Dedifferentiated amniotic fluid mesenchymal stem cell (primary cell): ENCODE data around the gene PF4V1.

ENCODE experiments used
- DNase-seq: peaks from one replicate; pipeline ENCODE4 v3.0.0-alpha.2; 2016; ENCODE audit errors: extremely low spot score

Gene PF4V1, protein sequence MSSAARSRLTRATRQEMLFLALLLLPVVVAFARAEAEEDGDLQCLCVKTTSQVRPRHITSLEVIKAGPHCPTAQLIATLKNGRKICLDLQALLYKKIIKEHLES

DNA sequence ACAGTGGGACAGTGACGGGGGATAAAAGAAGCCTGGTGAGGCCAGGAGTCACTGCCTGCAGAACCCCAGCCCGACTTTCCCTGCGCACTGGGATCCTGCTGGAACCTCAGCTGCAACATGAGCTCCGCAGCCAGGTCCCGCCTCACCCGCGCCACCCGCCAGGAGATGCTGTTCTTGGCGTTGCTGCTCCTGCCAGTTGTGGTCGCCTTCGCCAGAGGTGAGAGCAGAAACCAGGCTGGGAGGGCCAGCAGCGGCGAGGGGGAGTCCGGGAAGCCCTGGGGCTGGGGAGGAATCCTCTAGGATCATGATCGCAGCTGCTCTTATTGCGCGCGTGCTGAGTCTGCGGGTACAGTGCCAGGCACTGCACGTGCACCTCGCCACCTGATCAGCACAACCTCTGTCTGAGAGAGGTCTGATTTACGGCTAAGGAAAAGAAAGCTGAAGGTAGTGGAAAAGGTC is at the start of gene PF4V1:
TSS of gene PF4V1 (plus strand) at position 51 of the 459 bp plus-strand sequence. CDS start at position 118, 67 bp downstream.
- DNase-seq: no peak

DNA sequence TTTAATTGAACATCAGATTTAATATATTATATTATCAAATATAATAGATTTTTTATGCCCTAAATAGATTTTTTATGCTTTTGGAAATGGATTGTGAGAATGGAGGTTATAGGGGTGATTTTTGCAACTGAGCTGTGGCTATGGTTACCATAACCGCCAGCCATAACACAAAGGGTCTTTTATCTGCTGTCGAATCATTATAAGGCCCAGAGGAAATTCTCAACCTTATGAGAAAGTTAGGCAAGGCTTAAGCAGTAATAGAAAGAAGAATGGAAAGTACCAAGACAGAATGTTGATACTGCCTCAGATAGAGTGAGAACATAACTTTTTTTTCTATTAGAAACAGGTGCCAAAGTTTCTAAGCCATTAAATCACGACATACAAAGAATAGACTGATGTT is 42.9 kb upstream of the PF4V1 start:
- DNase-seq: no peak

DNA sequence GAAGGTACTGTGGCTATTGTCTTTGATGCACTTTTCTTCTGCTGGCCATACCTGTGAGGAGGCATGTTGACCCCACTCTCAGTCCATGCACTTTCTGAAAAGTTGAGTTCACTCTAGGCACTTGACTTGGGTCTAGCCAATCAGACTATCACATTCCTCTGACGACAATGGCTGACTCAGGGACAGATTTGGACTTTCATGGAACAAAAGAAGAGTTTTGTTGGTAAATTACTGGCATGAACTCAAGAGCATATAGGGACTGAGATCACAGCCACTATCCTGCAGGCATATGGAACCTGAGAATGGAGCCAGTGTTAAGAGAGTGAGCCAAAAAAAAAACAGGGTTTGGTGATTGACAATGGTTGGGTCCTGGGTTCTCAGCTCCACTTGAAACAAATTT is 41.3 kb upstream of the PF4V1 start:
- no peak for DNase-seq

DNA sequence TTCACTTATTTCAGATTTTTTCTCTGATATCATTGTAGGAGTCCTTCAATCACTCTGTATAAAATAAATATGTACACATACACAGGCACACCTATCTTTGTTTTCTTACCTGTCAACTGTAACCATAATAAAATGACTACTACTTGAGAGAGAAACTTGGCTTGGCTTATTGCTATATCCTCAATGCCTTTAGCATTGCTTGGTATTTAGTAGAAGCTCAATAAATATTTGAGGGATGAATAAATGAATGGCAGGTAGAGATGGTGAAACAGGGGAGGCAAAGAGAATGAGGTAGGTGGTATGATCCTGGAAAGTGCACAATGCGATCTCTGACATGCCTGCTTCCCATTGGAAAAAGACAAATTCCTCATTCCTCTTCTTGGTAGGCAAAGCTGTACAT is 38.4 kb upstream of the PF4V1 start:
- DNase-seq: no peak

DNA sequence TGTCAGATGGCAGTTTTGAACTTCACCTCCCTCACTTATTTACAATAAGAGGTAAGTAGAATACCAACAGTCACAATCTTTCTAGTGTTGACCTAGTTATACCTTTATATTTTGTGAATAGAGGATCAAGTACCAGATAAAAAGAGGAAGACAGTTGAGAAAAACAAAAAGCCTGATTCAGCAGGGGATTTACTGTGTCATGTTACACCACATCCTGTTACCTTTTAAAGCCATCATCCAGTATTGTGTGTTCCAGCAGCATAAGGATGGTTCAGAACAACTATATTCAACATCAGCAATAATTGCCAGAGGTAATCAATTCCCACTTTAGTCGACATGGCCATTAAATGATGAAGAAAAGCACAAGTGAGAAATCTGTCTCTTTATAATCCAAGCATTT is 38.0 kb upstream of the PF4V1 start:
- DNase-seq: no peak

DNA sequence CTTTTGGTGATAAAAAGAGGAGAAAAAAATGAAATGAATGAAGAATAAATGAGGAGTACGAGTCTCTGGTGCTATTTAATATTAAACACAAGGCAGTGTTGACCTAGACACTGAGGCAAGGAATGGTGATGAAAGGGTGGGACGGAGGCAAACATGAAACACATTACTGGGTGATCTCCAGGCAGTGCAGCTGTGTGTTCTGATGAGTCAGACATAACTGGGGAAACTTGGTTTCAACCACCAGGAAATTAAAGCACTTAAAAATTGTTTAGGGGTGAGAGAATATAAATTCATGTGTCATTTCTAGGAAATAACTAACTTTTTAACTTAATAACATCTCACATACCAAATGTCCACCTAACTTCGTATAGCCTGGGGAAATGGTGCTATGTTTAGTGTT is 36.3 kb upstream of the PF4V1 start:
- no peak for DNase-seq

DNA sequence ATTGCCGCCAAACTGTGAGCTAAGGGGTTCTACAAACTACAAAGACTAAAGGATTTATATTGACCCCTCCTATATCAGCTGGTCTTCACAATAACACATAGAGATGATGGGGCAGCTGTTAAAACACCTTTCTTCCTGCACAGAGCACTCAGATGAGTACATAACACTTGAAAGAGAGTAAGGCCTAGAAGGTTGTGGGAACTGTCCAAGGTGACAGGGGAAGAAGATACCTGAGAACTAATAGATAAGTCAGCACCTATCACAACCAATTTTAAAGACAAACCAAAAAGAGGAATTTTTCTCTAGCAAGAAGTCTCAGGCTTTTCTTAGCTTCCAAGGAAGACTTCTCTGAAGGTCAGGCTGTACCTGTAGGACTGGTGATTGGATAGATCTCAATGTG is 35.8 kb upstream of the PF4V1 start:
- no peak for DNase-seq

DNA sequence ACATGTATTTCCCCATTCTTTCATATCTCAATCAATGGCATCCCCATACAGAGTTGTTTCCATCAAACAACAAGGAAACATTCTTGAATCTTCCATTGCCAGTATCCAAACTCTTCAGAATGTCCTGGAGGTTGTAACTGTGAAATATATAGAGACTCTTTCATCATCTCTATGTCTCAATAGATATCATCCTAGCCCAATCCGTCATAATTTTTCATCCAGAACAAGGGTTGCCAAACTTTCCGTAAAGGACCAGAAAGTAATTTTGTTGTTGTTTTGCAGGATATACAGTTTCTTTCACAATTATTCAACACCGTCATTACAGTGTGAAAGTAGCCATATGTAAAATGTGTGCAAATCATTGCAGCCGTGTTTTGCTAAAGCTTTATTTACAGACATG is 31.8 kb upstream of the PF4V1 start:
- no peak for DNase-seq

DNA sequence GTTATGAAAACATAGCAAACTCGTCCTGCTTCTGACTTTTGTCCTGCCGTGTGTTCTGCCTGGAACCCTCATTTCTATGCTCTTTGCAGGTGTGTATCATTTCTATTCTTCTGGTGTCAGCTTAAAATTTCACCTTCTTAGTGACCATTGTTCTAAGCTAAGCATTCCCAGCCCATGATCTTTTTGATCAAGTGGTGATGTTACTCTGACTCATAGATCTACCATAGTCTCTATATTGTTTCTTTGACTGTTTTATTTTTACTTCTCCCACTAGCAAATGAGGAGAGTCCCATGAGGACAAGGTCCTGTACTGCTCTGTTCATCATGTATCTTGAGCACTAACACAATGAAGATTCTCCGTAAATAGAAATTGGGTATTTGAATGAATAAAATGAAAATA is 30.7 kb upstream of the PF4V1 start:
- no peak for DNase-seq

DNA sequence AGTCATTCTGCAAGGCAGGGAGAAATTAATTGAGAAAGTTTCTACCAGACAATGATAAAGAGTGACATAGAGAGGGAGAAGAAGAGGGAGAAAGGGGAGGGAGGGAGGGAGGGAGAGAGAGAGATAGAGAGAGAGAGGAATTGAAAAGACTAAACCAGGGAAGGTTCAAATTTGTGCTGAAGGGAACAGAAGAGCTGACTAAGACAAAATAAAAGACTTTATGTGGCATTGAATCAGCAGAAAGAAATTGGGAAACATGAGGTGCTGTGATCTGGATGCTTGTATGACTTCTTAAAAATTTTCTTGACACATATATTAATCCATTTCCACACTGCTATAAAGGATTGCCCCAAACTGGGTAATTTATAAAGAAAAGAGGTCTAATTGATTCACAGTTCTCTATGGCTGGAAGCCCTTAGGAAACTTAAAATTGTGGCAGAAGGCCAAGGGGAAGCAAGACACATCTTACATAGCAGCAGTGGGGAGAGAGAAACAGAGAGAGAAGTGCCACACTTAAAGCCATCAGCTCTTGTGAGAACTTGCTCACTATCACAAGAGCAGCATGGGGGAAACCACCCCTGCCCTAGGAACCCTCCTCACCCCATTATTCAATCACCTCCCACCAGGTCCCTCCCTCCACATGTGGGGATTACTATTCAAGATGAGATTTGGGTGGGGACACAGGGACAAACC is 30.1 kb upstream of the PF4V1 start:
- DNase-seq: no peak

DNA sequence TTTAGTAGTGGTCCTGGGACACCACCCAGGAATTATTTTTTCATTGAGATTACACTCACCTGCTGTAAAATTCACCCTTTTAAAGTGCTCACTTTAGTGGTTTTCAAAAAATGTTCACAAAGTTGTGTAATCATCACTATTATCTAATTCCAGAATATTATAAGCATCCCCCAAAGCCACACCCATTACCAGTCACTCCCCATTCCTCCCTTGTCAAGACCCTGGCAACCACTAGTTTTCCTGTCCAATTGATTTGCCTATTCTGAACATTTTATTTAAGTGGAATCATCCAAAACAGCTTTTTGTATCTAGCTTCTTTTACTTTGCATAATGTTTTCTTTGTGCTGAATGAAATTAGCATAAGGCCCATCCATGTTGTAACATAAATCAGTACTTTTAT is 29.3 kb upstream of the PF4V1 start:
- no peak for DNase-seq

DNA sequence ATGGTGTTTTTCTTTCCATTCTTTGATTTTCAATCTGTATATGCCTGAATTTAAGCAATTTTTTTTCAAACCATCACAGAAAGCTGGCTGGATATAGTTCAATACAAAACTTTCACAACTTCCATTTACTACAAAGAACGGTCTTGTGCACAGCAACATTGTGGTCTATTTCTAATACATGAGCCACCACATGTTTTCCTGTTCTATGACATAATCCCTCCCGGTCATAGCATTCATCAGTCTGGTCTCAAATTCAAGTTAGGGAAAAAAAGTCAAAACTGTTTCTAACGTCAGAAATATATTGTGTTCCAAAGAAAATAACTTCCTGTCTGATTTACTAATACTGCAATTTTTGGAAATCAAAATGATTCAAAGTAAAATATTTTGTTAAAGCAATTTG is 24.1 kb upstream of the PF4V1 start:
- no peak for DNase-seq

DNA sequence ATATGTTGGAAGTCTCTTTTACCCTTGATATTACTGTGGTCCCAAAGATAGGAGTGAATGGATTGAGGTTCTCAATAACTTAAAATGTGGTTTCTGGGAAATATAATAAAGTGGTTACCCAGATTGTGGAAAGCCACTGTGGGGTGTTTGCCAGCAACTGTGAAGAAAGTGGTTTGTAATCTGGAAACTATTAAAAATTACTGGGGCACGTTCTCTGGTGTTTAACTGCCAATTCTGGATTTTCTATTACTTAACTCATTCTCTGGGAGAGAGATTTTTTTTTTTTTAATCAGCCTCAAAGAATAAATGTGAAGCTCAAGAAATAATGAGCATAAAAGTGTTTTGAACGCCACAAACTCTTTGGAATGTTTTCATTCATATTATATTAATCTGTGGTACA is 21.5 kb upstream of the PF4V1 start:
- no peak for DNase-seq

DNA sequence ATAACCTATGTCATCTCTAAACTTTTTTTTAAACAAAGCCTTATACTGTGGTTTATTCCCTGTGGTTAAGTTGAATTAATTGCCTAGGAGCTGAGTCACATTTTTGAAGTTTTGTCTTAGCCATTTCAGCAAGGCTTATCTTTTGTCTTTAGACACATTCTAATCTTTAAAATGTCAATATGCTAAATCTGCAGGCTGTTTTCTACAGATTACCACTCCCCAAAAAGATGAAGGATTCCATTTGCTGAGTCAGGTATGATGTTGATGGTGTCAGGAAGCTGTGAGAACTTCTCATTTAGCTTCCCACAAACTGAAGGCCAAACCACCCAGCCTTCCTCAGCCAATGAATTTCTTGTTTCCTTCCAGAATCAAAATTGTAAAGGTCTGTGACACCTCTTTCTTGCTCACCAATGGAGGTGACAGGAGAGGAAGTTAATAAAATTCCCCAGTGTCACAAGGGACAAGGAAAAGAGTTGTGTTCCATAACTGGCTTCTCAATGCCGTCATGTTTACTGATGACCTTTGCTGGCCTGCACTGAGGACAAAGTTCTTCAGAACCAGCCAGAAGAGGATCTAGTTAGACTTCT is 20.4 kb upstream of the PF4V1 start:
- DNase-seq: no peak

DNA sequence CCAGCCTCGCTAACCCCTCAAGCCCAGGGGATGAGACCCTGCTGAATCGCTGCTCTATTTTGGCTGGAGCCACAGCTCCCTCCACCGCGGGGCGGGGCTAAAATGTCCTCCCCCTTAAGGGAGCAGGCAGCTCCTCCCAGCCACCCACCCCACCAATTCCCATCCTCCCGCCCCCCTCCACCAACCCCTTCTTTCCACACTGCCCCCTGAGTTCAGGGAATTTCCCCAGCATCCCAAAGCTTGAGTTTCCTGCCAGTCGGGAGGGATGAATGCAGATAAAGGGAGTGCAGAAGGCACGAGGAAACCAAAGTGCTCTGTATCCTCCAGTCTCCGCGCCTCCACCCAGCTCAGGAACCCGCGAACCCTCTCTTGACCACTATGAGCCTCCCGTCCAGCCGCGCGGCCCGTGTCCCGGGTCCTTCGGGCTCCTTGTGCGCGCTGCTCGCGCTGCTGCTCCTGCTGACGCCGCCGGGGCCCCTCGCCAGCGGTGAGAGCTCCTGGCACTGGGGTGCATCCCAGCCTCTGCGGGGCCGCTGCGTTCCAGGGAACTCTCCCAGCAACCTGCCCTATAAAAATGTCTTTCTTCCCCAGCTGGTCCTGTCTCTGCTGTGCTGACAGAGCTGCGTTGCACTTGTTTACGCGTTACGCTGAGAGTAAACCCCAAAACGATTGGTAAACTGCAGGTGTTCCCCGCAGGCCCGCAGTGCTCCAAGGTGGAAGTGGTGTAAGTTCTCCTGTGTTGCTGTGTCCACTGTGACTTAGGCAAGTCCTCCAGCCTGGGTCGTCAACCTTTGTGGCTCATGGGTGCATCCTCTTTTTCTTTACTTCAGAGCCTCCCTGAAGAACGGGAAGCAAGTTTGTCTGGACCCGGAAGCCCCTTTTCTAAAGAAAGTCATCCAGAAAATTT is 16.5 kb upstream of the PF4V1 start, which contains the start of gene CXCL6:
TSS of gene CXCL6 (plus strand) at position 306 of the 907 bp plus-strand sequence. CDS start at position 379, 73 bp downstream.
- DNase-seq: no peak

DNA sequence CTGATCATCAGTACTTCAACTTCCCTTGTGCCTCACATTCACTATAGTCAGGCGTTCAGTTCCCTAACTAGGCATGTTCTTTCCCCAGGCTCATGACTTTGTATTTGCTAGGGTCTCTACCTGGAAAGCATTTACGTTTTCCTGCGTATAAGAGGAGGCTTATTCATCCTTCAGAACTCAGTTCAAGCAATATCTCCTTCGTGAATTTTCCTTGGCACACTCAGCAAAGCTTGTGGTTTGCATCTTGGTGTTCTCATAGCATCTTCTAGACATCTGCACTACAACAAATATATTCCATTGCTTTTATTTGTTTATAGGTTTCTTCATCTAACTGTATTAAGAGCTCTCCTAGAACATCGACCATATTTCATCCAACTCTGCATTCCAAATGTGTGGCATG is 14.0 kb upstream of the PF4V1 start:
- DNase-seq: no peak

DNA sequence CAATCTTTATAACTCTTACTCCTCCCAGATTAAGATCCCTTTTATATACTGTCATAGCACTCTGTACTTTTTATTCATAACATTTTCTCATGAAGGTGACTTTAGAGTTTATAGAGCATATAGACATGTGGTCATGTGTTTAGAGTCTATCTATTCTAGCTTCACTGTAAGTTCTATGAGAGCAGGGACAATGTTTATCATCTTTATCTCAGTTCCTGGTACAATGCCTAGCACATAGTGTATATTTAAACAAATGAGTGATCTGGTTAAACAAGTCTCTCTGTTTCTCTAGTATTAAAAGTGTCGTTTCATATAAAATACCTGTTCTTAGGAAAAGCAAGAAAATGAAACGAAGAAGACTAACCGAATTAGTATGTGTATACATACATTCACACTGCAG is 13.4 kb upstream of the PF4V1 start:
- no peak for DNase-seq

DNA sequence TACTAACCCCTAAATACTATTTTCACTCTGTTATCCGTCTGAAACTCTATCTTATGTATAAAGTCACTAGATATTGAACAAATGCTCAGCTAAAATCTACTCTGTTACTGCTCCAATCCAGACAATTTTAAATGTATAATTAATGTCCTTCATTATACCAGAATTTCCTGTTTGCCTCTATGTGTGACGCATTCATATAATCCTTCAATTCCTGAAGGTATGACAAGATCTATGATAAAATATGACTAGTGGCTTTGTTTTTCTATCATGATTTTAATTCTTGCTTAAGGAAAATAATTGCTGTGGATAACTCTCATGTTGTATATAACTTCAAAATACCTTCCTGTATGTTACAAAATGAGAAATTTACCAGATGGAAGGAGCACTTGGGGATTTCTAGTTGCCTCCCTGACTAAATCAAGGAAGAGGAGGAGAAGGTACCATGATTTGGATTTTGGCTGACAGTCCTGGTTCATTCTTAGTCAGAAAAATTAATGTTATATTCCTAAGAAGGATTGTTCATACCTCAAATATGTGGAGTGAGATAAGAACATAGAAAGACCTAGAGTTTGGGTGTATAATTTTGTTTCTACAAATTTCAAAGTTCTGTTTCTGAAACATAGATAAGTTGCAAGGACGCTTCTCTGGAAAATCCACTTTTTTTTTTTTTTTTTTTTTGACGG is 11.7 kb upstream of the PF4V1 start:
- DNase-seq: no peak

DNA sequence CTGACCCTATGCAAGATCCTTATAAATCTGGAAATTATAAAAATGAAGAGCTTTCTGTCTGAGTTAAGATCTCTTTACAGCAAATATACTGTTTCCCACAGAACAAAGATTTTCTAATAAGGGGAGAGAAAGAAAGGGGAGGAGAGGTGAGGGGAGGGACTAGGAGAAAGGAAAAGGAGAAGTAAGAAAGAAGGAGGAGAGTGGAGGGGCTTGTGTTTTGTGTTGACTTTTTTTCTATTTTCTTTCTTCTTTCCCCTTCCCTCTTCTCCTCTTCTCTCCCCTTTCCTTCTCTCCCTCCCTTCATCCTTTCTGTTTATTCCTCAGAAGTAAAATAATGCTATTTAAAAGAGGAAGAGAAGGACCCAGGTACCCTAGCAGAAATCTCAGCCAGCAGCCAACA is 10.4 kb upstream of the PF4V1 start:
- no peak for DNase-seq

DNA sequence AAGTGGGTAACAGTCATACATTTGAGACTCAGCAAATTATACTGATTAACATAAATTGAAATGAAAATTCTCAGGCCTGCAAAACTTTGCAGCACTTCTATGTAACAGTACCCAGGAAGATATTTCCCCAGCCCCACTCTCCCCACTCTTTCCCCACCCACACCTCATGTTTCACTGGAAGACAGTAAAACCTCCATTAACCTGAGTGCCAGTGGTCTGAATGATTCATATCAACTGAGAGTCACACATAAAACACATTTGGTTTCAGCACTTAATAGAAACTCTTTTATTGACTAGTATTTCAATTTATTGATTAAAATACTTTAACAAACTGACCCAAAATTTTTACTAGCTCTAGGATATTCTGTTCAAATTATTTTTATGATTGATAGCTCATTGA is 9.7 kb upstream of the PF4V1 start:
- no peak for DNase-seq

DNA sequence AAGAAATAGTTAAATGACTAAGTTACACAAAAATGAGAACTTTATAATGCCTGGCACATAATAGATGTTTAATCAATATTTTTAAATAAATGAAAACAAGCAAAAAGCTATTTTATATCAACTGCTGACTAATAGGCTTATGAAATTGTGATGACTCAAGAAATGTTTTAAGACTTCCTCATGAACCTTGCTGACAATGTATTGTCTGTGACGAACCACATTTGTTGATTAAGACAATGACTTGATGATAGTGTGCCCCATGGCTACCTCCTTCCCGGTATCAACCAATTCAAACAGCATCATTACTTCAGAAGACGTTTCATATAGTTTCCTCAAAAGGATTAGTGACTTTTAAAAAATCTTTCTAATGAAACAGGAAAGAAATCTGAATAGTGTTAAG is 8.8 kb upstream of the PF4V1 start:
- DNase-seq: no peak

DNA sequence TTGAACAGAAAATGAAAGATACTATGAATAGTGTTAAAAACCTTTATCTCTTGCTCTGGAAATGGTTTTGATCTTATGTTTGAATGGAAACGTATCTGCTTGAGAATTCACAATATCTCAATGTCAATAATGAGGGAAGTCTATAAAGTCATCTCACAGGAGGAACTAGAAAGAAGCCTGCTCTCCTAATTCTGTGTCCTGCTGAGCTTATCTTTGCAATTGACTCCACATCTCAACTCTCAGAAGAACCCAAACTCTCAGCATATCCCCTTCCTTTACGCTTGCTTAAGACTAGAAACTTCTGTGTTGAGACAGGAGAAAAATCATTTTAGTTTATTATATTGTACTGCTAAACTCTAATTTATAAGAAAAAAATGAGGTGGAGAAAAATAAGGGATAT is 8.3 kb upstream of the PF4V1 start:
- no peak for DNase-seq
